ENCODE measurements around the gene ARF1.

GRCh38 chr1:228144193-228144992, 61.9 kb downstream of the ARF1 start:
- TF ChIP-seq EZH2 (IDR thresholded peaks at IDR 0.05), result no peak
- no peak for TF ChIP-seq POLR2AphosphoS5 (IDR thresholded peaks at IDR 0.05; ENCODE audit: borderline replicate concordance, low read depth, low read length)
